Small intestine (tissue), 7 donors: ENCODE data around the gene RBFOX2. TPM values are rescaled to one million over a fixed set of nuclear protein-coding genes. Genes with fewer than 3 reads are reported as not detected.

ENCODE experiments used
- DNase-seq, 2 donors: peaks; one replicate each; pipeline versions ENCODE4 v3.0.0 to v3.0.0-alpha.2; 2013
- FAIRE-seq: peaks from 2 replicates; lab custom pipeline; 2012; peaks lifted over from hg19 to GRCh38; lab: Jason Lieb, UNC
- H3K27ac ChIP-seq, 3 donors: one replicate each; pipeline ENCODE4 v1.5.1; 2013; ENCODE audit warnings: low read length in 2 of 3, mild to moderate bottlenecking in 2 of 3, control low read depth in 1 of 3, inconsistent platforms in 1 of 3, low read depth in 1 of 3, moderate library complexity in 1 of 3
- H3K27me3 ChIP-seq, 3 donors: one replicate each; pipeline ENCODE4 v1.6.1; 2013; ENCODE audit warnings: low read length in 3 of 3, inconsistent platforms in 1 of 3; ENCODE audit not compliant: control insufficient read depth in 3 of 3, insufficient read depth in 3 of 3
- H3K36me3 ChIP-seq, 3 donors: one replicate each; pipeline ENCODE4 v1.6.1; 2013; ENCODE audit warnings: low read length in 3 of 3, inconsistent platforms in 1 of 3, low read depth in 1 of 3, mild to moderate bottlenecking in 1 of 3, moderate library complexity in 1 of 3; ENCODE audit not compliant: control insufficient read depth in 3 of 3, insufficient read depth in 2 of 3
- H3K4me1 ChIP-seq, 3 donors: one replicate each; pipeline ENCODE4 v1.6.1; 2013; ENCODE audit warnings: low read length in 2 of 3, inconsistent platforms in 1 of 3, low read depth in 1 of 3, mild to moderate bottlenecking in 1 of 3, moderate library complexity in 1 of 3; ENCODE audit not compliant: control insufficient read depth in 3 of 3, insufficient read depth in 2 of 3
- H3K4me3 ChIP-seq, 3 donors: one replicate each; pipeline ENCODE4 v1.5.1; 2013; ENCODE audit warnings: low read length in 3 of 3, control low read depth in 1 of 3, inconsistent platforms in 1 of 3, low read depth in 1 of 3, mild to moderate bottlenecking in 1 of 3, moderate library complexity in 1 of 3
- H3K9me3 ChIP-seq, 2 donors: one replicate each; pipeline ENCODE4 v1.6.1; 2013; ENCODE audit warnings: low read depth in 1 of 2, low read length in 1 of 2; ENCODE audit not compliant: control insufficient read depth in 2 of 2, insufficient read depth in 1 of 2
- WGBS, 3 donors: extraction: QIAGEN DNeasy Blood & Tissue Kit; methylation state at CpG; one replicate each; pipeline ENCODE4 v1.1.7; 2013; 5-methylcytosine and 5-hydroxymethylcytosine counted together
- polyA plus RNA-seq, 4 donors: library from polyadenylated mRNA; stranded (reverse) in 3 of 4; unstranded in 1 of 4; fragments of 200-250 nt in 3 of 4; fragments of 120-200 nt in 1 of 4; gene quantifications; one replicate each; pipeline versions ENCODE4 v1.2.1 to v1.2.3, GENCODE V29; 2013
- donor health status: healthy with polysubstance abuse.
- donor health status: control.
- donor health status: control.
- donor health status: Bipolar disorder and iron deficiency.
- donor health status: healthy.

RBFOX2 gene
- polyA plus RNA-seq, 4 donors: 12.3 to 43.1 (median 23.8) TPM

DNA sequence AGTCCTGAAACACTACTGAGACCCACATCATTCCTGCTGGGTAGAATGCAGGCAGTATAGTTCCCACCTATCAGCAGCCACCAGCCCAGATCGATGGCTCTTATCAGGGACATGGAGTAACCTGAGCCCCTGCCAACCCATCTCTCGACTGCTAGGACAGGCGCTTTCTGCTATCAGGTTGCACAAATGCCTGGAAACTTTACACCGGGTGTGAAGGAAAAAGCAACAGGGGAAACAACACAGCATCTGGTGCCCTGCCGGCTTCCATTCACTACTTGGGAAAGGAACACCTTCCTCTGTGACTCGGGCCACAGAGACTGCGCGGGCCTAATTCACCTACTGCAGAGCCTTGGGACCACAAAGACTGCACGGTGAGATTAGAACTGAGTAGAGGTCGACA lies 18.5 kb downstream of the RBFOX2 start:
- FAIRE-seq (no peak), DNase-seq (no peak)
- Histone ChIP-seq H3K27ac (peak overlapping the region in 1 of 3 donors; percentile 42), H3K27me3 (no peaks in the 10 kb centered on the region), H3K4me3 (no peak overlapping the region), H3K36me3 (no peaks in the 10 kb centered on the region), H3K4me1 (peaks cover 0 to 2% (median 0%) of the 10 kb centered on the region in 3 donors), H3K9me3 (no peaks in the 10 kb centered on the region)
- 69 to 73% (median 70%) methylated on average over 10 of the region's 10 CpGs for WGBS, 3 donors

DNA sequence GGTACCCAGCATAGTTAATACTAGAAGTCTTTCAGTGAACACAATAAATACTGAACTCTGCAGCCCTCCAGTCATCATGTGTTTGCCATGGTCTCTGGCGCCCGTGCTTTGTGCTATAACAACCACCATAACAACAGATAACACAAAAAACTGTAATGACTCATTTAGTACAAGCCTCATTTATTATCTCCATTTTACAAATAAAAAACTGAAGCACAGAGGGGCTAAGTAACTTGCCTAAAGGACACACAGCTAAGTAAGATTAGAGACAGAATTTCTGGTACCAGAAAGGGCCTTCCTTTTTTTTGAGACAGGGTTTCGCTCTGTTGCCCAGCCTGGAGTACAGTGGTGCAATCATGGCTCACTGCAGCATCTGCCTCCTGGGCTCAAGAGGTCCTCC lies 19.5 kb downstream of the RBFOX2 start:
- WGBS, 3 donors: 34 to 49% (median 47%) methylated on average over 3 of the region's 3 CpGs
- Histone ChIP-seq H3K9me3 (no peaks in the 10 kb centered on the region), H3K4me3 (no peak overlapping the region), H3K27me3 (no peaks in the 10 kb centered on the region), H3K36me3 (no peaks in the 10 kb centered on the region), H3K27ac (no peak overlapping the region), H3K4me1 (peaks cover 0 to 2% (median 0%) of the 10 kb centered on the region in 3 donors)
- DNase-seq (no peak), FAIRE-seq (no peak)

DNA sequence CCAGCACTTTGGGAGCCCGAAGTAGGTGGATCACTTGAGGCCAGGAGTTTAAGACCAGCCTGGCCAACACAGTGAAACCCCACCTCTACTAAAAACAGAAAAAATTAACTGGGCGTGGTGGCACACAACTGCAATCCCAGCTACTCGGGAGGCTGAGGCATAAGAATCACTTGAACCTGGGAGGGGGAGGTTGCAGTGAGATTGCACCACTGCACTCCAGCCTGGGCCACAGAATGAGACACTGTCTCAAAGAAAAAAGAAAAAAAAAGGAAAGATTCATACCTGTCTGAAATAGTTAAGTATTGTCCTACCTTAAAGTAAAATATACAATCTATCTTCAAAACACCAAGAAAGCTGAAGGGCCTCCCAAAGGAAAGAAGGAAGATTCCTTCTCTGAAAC lies 20.1 kb downstream of the RBFOX2 start:
- no peak overlapping the region for H3K4me3 ChIP-seq
- peaks cover 0 to 2% (median 0%) of the 10 kb centered on the region in 3 donors for H3K4me1 ChIP-seq
- no peaks in the 10 kb centered on the region for H3K9me3 ChIP-seq
- no peak for DNase-seq
- FAIRE-seq: no peak
- H3K27me3 ChIP-seq: no peaks in the 10 kb centered on the region
- H3K36me3 ChIP-seq: no peaks in the 10 kb centered on the region
- WGBS, 3 donors: 71 to 80% (median 74%) methylated on average over 3 of the region's 3 CpGs
- H3K27ac ChIP-seq: no peak overlapping the region

DNA sequence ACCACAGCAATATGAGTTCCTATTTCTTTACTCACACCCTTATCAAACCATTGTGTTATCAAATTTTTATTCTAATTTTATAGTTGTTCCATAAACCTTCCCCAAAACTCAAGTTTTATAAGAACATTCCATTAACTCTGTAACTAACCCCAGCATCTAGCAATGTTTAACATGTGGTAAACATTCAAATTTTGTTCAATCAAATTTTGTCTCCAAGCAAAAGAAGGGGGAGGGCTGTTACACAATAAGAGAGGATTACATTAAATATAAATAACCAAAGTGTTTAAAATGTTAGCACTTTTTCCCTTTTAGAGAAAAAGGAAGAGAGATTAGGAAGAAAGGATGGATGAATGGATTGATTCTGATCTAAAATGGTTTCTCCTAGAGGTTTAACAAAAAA lies 20.5 kb downstream of the RBFOX2 start:
- FAIRE-seq: no peak
- peaks cover 0 to 2% (median 0%) of the 10 kb centered on the region in 3 donors for H3K4me1 ChIP-seq
- no peak for DNase-seq

DNA sequence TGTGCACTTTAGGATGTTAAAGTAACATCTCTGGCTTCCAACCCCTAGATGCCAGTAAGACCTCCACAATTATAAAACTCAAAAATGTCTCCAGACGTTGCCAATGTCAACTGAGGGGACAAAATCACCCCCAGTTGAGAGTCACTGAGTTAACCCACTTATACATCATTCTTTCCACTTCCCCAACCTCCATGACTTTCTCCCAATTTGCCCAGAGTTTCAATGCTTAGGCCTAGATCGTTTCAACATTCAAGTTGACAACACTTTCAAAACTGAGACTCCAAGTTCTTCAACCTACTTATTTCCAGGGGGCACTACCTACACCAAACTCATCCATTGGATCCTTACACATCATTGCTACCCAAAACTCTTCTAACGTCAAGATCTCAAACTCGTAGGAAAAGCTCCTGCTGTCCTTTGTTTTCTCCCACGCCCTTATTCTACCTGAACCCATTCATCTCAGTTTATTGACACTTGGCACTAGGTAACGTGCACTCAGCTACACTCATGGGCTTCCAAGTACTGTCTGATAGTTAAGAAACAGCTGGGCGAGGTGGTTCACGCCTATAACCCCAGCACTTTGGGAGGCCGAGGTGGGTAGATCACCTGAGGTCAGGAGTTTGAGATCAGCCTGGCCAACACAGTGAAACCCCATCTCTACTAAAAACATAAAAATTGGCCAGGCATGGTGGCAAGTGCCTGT lies 24.5 kb downstream of the RBFOX2 start:
- peaks cover 0 to 2% (median 0%) of the 10 kb centered on the region in 3 donors for H3K4me1 ChIP-seq
- FAIRE-seq: no peak
- no peaks in the 10 kb centered on the region for H3K27me3 ChIP-seq
- no peaks in the 10 kb centered on the region for H3K9me3 ChIP-seq
- H3K36me3 ChIP-seq: no peaks in the 10 kb centered on the region
- DNase-seq: no peak
- no peak overlapping the region for H3K4me3 ChIP-seq
- 72 to 83% (median 76%) methylated on average over 9 of the region's 9 CpGs for WGBS, 3 donors
- H3K27ac ChIP-seq: no peak overlapping the region

More for the DNA sequence above, 20.5 kb downstream of the RBFOX2 start:
- Histone ChIP-seq H3K9me3 (no peaks in the 10 kb centered on the region), H3K4me3 (no peak overlapping the region), H3K27me3 (no peaks in the 10 kb centered on the region), H3K36me3 (no peaks in the 10 kb centered on the region), H3K27ac (no peak overlapping the region)

DNA sequence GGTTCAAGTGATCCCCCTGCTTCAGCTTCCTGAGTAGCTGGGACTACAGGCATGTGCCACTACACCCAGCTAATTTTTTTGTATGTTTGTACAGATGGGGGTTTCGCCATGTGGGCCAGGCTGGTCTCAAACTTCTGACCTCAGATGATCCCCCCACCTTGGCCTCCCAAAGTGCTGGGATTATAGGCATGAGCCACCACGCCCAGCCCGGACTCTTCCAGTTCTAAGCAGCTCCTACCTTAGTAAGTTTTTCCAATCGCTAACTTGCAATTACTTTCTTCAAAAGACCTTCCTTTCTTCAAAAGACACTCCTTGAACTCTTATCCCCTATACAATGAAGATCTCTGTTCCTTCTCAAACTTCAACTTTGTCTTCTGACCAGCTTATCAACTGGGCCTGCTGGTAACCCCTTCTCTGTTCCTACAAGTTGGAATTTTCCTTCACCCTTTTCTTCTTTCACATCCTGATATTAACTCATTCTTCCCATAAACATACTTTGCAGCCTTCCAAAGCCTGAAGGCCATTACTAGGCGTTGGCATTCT lies 25.8 kb downstream of the RBFOX2 start:
- DNase-seq (no peak), FAIRE-seq (no peak)
- WGBS, 3 donors: 92% methylated on average over 5 of the region's 5 CpGs

DNA sequence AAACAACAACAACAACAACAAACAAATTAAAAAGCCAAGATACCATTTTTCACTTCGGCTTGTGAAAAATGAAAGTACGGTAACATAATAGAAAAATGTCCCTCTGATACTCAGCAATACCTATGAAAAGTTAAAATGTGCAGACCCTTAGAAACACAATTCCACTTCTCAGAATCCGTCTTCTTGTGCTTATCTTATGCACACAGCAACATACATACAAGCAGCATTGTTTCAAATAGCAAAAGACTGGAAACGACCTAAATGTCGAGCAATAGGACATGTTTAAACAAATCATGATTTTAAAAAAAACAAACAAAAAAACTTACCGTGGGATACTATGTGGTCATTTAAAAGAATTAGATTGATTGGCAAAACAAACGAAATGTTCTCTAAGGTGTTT lies 26.5 kb downstream of the RBFOX2 start:
- H3K4me3 ChIP-seq: no peak overlapping the region
- H3K27ac ChIP-seq: no peak overlapping the region
- no peaks in the 10 kb centered on the region for H3K27me3 ChIP-seq
- DNase-seq (no peak), FAIRE-seq (no peak)
- H3K36me3 ChIP-seq: no peaks in the 10 kb centered on the region
- 75 to 92% (median 80%) methylated on average over 7 of the region's 7 CpGs for WGBS, 3 donors
- H3K4me1 ChIP-seq: peaks cover 0 to 4% (median 1%) of the 10 kb centered on the region in 3 donors
- no peaks in the 10 kb centered on the region for H3K9me3 ChIP-seq

More for the DNA sequence above, 25.8 kb downstream of the RBFOX2 start:
- Histone ChIP-seq H3K27ac (no peak overlapping the region), H3K27me3 (no peaks in the 10 kb centered on the region), H3K4me1 (peaks cover 0 to under 1% (median 0%) of the 10 kb centered on the region in 3 donors), H3K4me3 (no peak overlapping the region), H3K36me3 (no peaks in the 10 kb centered on the region), H3K9me3 (no peaks in the 10 kb centered on the region)

DNA sequence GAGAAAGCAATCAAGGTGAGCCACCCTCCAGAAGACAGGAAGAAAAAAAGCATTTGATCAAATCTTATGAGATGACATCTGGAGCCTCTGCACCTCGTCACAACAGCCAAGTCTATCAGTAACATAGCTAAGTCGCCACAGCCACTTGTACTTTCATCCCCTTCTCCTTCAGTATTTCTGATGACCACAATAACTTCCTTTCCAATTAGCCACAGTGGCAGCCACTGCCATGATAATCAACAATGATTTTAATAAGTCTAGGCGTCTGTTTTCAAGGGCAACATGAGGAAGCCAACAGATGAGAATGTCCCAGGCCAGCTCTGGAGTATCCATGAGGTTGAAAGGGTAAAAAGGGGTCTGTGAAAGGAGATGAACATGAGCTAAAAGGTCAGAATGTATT lies 29.9 kb downstream of the RBFOX2 start:
- Histone ChIP-seq H3K27ac (no peak overlapping the region), H3K36me3 (no peaks in the 10 kb centered on the region), H3K4me1 (peaks cover 0 to 5% (median 4%) of the 10 kb centered on the region in 3 donors), H3K9me3 (no peaks in the 10 kb centered on the region), H3K4me3 (no peak overlapping the region), H3K27me3 (no peaks in the 10 kb centered on the region)
- no peak for DNase-seq
- 73 to 89% (median 79%) methylated on average over 3 of the region's 3 CpGs for WGBS, 3 donors
- FAIRE-seq: no peak
